Keratinocyte (primary cell): ENCODE data around the gene KCNMB3. TPM values are rescaled to one million over a fixed set of nuclear protein-coding genes. Genes with fewer than 3 reads are reported as not detected.
"Not testable (repeated sequence)": the region's sequence is repeated elsewhere in the genome, so short reads cannot be mapped to it uniquely, and the experiment has no call there.

Source experiments
- DNase-seq: peaks from one replicate; pipeline ENCODE4 v3.0.0-alpha.2; 2011; ENCODE audit warnings: low read depth, missing footprints, low spot score
- FAIRE-seq: peaks from 2 replicates; lab custom pipeline; 2011; peaks lifted over from hg19 to GRCh38; lab: Jason Lieb, UNC
- H2AFZ ChIP-seq: 2 replicates; pipeline ENCODE4 v1.6.0; 2012; ENCODE audit warnings: low read length, control low read depth, inconsistent platforms; ENCODE audit not compliant: control insufficient read depth
- H3K27ac ChIP-seq: 2 replicates; pipeline ENCODE4 v1.5.1; 2011; ENCODE audit warnings: low read length; ENCODE audit not compliant: control insufficient read depth, insufficient read depth
- H3K27me3 ChIP-seq: 3 replicates; pipeline ENCODE4 v1.6.0; 2011; ENCODE audit warnings: low read length; ENCODE audit not compliant: control insufficient read depth, insufficient read depth; ENCODE audit errors: extremely low read depth
- H3K36me3 ChIP-seq, 2 experiments: 2 replicates in 1 of 2; 3 replicates in 1 of 2; pipeline ENCODE4 v1.5.1; 2011; ENCODE audit warnings: low read length in 2 of 2, mild to moderate bottlenecking in 1 of 2; ENCODE audit not compliant: control insufficient read depth in 2 of 2, insufficient read depth in 2 of 2; ENCODE audit errors: extremely low read depth in 1 of 2
- H3K4me1 ChIP-seq: 3 replicates; pipeline ENCODE4 v1.5.1; 2011; ENCODE audit warnings: low read length; ENCODE audit not compliant: control insufficient read depth, insufficient read depth; ENCODE audit errors: extremely low read depth
- H3K4me2 ChIP-seq: 3 replicates; pipeline ENCODE4 v1.6.0; 2011; ENCODE audit warnings: low read depth, low read length; ENCODE audit not compliant: control insufficient read depth, insufficient read depth; ENCODE audit errors: extremely low read depth
- H3K4me3 ChIP-seq, 3 experiments: fragments of 200-600 bp in 1 of 3; sonication (generic) in 1 of 3; 2 replicates in 2 of 3; 3 replicates in 1 of 3; pipeline ENCODE4 v1.5.1; 2011 to 2016; ENCODE audit warnings: low read length in 3 of 3, mild to moderate bottlenecking in 3 of 3, control low read depth in 2 of 3, inconsistent platforms in 1 of 3, low read depth in 1 of 3, mixed read lengths in 1 of 3, mixed run types in 1 of 3, moderate library complexity in 1 of 3; ENCODE audit not compliant: control insufficient read depth in 2 of 3, insufficient read depth in 2 of 3; ENCODE audit errors: extremely low read depth in 1 of 3
- H3K79me2 ChIP-seq: 2 replicates; pipeline ENCODE4 v1.6.0; 2012; ENCODE audit warnings: low read length; ENCODE audit not compliant: control insufficient read depth, insufficient read depth
- H3K9ac ChIP-seq: 3 replicates; pipeline ENCODE4 v1.6.0; 2011; ENCODE audit warnings: low read length; ENCODE audit not compliant: control insufficient read depth, insufficient read depth; ENCODE audit errors: extremely low read depth
- H3K9me1 ChIP-seq: 3 replicates; pipeline ENCODE4 v1.6.0; 2011; ENCODE audit warnings: low read length; ENCODE audit not compliant: control insufficient read depth, insufficient read depth; ENCODE audit errors: extremely low read depth
- H3K9me3 ChIP-seq: 2 replicates; pipeline ENCODE4 v1.5.1; 2012; ENCODE audit warnings: low read depth, low read length; ENCODE audit not compliant: control insufficient read depth
- H4K20me1 ChIP-seq: 3 replicates; pipeline ENCODE4 v1.6.0; 2011; ENCODE audit warnings: low read length; ENCODE audit not compliant: control insufficient read depth, insufficient read depth; ENCODE audit errors: extremely low read depth
- CTCF ChIP-seq, 3 experiments: IDR thresholded peaks in 1 of 3; conservative IDR thresholded peaks in 1 of 3; optimal IDR thresholded peaks in 1 of 3; 2 replicates in 2 of 3; 3 replicates in 1 of 3; pipeline versions ENCODE3 to v1.5.1; 2011; ENCODE audit warnings: low read length in 3 of 3, mild to moderate bottlenecking in 3 of 3, moderate library complexity in 2 of 3, control low read depth in 1 of 3, inconsistent platforms in 1 of 3; ENCODE audit not compliant: insufficient read depth in 2 of 3; ENCODE audit errors: extremely low read depth in 1 of 3
- EZH2 ChIP-seq: IDR thresholded peaks from one replicate; pipeline ENCODE4 v1.6.1; 2012; ENCODE audit warnings: inconsistent platforms, mild to moderate bottlenecking, low read length, moderate library complexity
- dilution Hi-C: fragments of 300-500 bp; cut with MboI; formaldehyde crosslinking; loops from one replicate; pipeline ENCODE4 v1.7.0; 2020; ENCODE audit warnings: low sequenced_read_pairs; ENCODE audit not compliant: extremely low pct_ligation_motif_present
- polyA plus RNA-seq, 5 experiments: library from polyadenylated mRNA; depleted of rRNA in 3 of 5; stranded (reverse) in 3 of 5; stranded (forward) in 1 of 5; unstranded in 1 of 5; fragments of >200 nt; gene quantifications; 1 replicate in 1 of 5; 2 replicates in 3 of 5; 3 replicates in 1 of 5; pipeline versions ENCODE4 v1.2.1 to v1.2.3, GENCODE V29; 2011 to 2012; ENCODE audit warnings: missing spikeins in 2 of 5, low read depth in 1 of 5, low replicate concordance in 1 of 5

KCNMB3 gene
- polyA plus RNA-seq, 1 donor (not counting 4 experiments of a cell fraction or from before 2014, with no cell fraction given) = 1.00 TPM

- Histone ChIP-seq H3K4me1 (no peaks in the 10 kb centered on the region), H3K9ac (no peak overlapping the region), H3K36me3 (peaks cover 0 to 2% of the 10 kb centered on the region in 2 experiments), H3K9me1 (peaks cover 2% of the 10 kb centered on the region), H3K79me2 (no peaks in the 10 kb centered on the region), H4K20me1 (no peaks in the 10 kb centered on the region), H3K9me3 (no peaks in the 10 kb centered on the region), H2AFZ (no peak overlapping the region), H3K27me3 (no peaks in the 10 kb centered on the region), H3K27ac (no peak overlapping the region), H3K4me2 (no peak overlapping the region), H3K4me3 (no peak overlapping the region)
- no peak for DNase-seq
- no peak for FAIRE-seq
- dilution Hi-C loops = no loop called here
- no peak for TF ChIP-seq EZH2
- no peak for TF ChIP-seq CTCF (optimal IDR thresholded peaks at IDR 0.05 in 1 of 3, IDR thresholded peaks at IDR 0.05 in 1 of 3, conservative IDR thresholded peaks at IDR 0.05 in 1 of 3; ENCODE audit: extremely low read depth in 1 of 3, insufficient read depth in 2 of 3, low read length in 3 of 3)
Observed at GRCh38 chr3:179223548-179223947, 27.4 kb downstream of the KCNMB3 start.

GRCh38 chr3:179218213-179218612, 32.7 kb downstream of the KCNMB3 start:
- H3K27ac ChIP-seq, H3K4me2 ChIP-seq, H3K9ac ChIP-seq, H3K79me2 ChIP-seq, H3K4me3 ChIP-seq, H3K9me1 ChIP-seq, H3K27me3 ChIP-seq, FAIRE-seq, H2AFZ ChIP-seq, DNase-seq, H3K9me3 ChIP-seq, dilution Hi-C loops, H4K20me1 ChIP-seq, H3K4me1 ChIP-seq, H3K36me3 ChIP-seq: not testable (repeated sequence)

GRCh38 chr3:179215550-179215949, 35.4 kb downstream of the KCNMB3 start:
- H3K9ac ChIP-seq, H3K27ac ChIP-seq, DNase-seq, H3K27me3 ChIP-seq, H4K20me1 ChIP-seq, H3K36me3 ChIP-seq, H3K9me1 ChIP-seq, H3K4me3 ChIP-seq, dilution Hi-C loops, H3K79me2 ChIP-seq, H3K4me1 ChIP-seq, H2AFZ ChIP-seq, H3K9me3 ChIP-seq, H3K4me2 ChIP-seq: not testable (repeated sequence)
- peak; percentile 32 for FAIRE-seq
